Heart left ventricle (tissue), 13 donors: ENCODE data around the gene EHMT1.

ENCODE experiments used
- POLR2A ChIP-seq, 2 donors: fragments of 450-650 bp; IDR thresholded peaks; one replicate each; pipeline ENCODE4 v1.6.1; 2017; ENCODE audit warnings: antibody characterized with exemption in 2 of 2, mild to moderate bottlenecking in 2 of 2, moderate library complexity in 2 of 2
- TF ChIP-seq, protein P1 (sequence below), 12 donors: fragments of 200-600 bp; sonication (generic) in 4 of 12; IDR thresholded peaks; one replicate each; pipeline versions ENCODE4 v1.5.0 to v1.8.0; 2018 to 2022; ENCODE audit warnings: antibody characterized with exemption in 12 of 12, mild to moderate bottlenecking in 5 of 12
- donor health status: ischemic (EF 13 %, LVEDD 7.1; RV severe dilation, severe dysfunction).
- donor health status: DM: no; HTN: yes; CAD: no.
- donor health status: DM: no; HTN: no; CAD: no.
- donor health status: ischemic (EF 25% LVEDD 6.9; RV normal size, moderate dysfunction).
- donor health status: ischemic (EF 25% LVEDD 5.7; RV mildly dilated, moderate dysfunction).
- donor health status: ischemic (EF 35%, LVEDD 5.7; RV mildly dilated, moderate dysfunction).
- donor health status: nonischemic (EF 11% LVEDD 7.7; RV severe dilation, severe dysfunction).
- donor health status: DM: yes; HTN: yes; CAD: no.
- donor health status: PGD.
- donor health status: ischemic (EF 29% LVEDD 5.4; RV normal size, mild dysfunction).
- donor health status: nonischemic (EF 23%, LVEDD 6.1; RV moderate dilation, normal function).

DNA sequence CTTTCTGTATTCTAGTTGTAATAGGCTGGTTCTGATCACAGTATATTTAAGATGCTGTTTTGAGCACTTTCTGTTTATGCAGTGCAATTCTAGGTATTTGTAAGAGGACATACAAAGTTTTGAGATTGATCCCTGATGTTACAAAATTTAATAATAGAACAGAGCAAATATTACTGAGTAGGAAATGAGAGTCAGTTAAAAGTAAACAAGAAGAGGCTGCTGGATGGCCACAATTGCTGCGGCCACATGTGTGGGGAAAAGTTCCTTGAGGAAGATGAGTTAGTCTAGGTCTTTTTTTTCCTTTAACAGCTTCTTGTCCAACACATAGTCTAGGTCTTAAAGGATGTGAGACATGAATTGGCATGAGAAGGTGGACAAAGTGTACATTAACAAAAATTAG, 11.3 kb downstream of the EHMT1 start:
- TF ChIP-seq, protein P1, sequence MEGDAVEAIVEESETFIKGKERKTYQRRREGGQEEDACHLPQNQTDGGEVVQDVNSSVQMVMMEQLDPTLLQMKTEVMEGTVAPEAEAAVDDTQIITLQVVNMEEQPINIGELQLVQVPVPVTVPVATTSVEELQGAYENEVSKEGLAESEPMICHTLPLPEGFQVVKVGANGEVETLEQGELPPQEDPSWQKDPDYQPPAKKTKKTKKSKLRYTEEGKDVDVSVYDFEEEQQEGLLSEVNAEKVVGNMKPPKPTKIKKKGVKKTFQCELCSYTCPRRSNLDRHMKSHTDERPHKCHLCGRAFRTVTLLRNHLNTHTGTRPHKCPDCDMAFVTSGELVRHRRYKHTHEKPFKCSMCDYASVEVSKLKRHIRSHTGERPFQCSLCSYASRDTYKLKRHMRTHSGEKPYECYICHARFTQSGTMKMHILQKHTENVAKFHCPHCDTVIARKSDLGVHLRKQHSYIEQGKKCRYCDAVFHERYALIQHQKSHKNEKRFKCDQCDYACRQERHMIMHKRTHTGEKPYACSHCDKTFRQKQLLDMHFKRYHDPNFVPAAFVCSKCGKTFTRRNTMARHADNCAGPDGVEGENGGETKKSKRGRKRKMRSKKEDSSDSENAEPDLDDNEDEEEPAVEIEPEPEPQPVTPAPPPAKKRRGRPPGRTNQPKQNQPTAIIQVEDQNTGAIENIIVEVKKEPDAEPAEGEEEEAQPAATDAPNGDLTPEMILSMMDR (IDR thresholded peaks at IDR 0.05) = no peak
- TF ChIP-seq POLR2A (IDR thresholded peaks at IDR 0.05) = no peak
